K562 (cell line): ENCODE results near the gene EPYC.

Source experiments
- CREB1 ChIP-seq, 2 experiments: sonication (generic) in 1 of 2; formaldehyde crosslinking in 1 of 2; IDR thresholded peaks; 2 replicates each; pipeline versions ENCODE4 v1.6.1 to v1.8.0; 2012 to 2022; ENCODE audit warnings: inconsistent platforms in 1 of 2, mild to moderate bottlenecking in 1 of 2, missing genetic modification reagents in 1 of 2, moderate library complexity in 1 of 2
- CTCF ChIP-seq, 3 experiments: IDR thresholded peaks in 2 of 3; conservative IDR thresholded peaks in 1 of 3; 2 replicates each; pipeline ENCODE4 v1.5.1; 2011 to 2012; ENCODE audit warnings: low read length in 3 of 3, mild to moderate bottlenecking in 3 of 3, control low read depth in 2 of 3, improper control_type of control experiment in 1 of 3, inconsistent platforms in 1 of 3, low read depth in 1 of 3, mixed read lengths in 1 of 3, moderate library complexity in 1 of 3; ENCODE audit not compliant: insufficient read depth in 2 of 3
- ZNF384 ChIP-seq: IDR thresholded peaks from 2 replicates; pipeline ENCODE4 v1.6.1; 2012; ENCODE audit warnings: low read depth, low read length, improper control_type of control experiment

GRCh38 chr12:90963946-90964345 is 40.8 kb downstream of the EPYC start:
- TF ChIP-seq ZNF384 (no peak), CTCF (IDR thresholded peaks at IDR 0.05 in 2 of 3, conservative IDR thresholded peaks at IDR 0.05 in 1 of 3; ENCODE audit: insufficient read depth in 2 of 3, low read depth in 1 of 3, low read length in 3 of 3) (no peak), CREB1 (IDR thresholded peaks at IDR 0.05) (no peak), CREB1 (CRISPR knock-in tag; IDR thresholded peaks at IDR 0.05) (no peak)
